HEK293 (cell line): ENCODE data around the gene PTPN9.

ENCODE experiments used
- BCL11A ChIP-seq: fragments of 450-650 bp; formaldehyde crosslinking; IDR thresholded peaks from 2 replicates; pipeline ENCODE4 v1.5.1; 2016; ENCODE audit warnings: low read depth, missing biosample characterization, missing genetic modification characterization
- ZBTB8A ChIP-seq: fragments of 450-650 bp; formaldehyde crosslinking; IDR thresholded peaks from 2 replicates; pipeline ENCODE4 v1.5.1; 2016; ENCODE audit warnings: missing biosample characterization, missing genetic modification characterization
- ZNF292 ChIP-seq: fragments of 450-650 bp; formaldehyde crosslinking; IDR thresholded peaks from 2 replicates; pipeline ENCODE4 v1.5.1; 2016; ENCODE audit warnings: low read depth, missing biosample characterization, missing genetic modification characterization, borderline replicate concordance
- ZNF350 ChIP-seq: fragments of 450-650 bp; formaldehyde crosslinking; IDR thresholded peaks from 2 replicates; pipeline ENCODE4 v1.5.0; 2017; ENCODE audit warnings: missing biosample characterization, mild to moderate bottlenecking, missing genetic modification characterization
- ZNF792 ChIP-seq: fragments of 450-650 bp; formaldehyde crosslinking; IDR thresholded peaks from 2 replicates; pipeline ENCODE4 v1.5.1; 2016; ENCODE audit warnings: missing biosample characterization, missing genetic modification characterization
- TF ChIP-seq, protein P1 (sequence below): fragments of 450-650 bp; formaldehyde crosslinking; IDR thresholded peaks from 2 replicates; pipeline ENCODE4 v1.5.1; 2016; ENCODE audit warnings: missing biosample characterization, missing genetic modification characterization
- TF ChIP-seq, protein P2 (sequence below): fragments of 450-650 bp; formaldehyde crosslinking; IDR thresholded peaks from 2 replicates; pipeline ENCODE4 v1.5.1; 2016; ENCODE audit warnings: missing biosample characterization, missing genetic modification characterization

DNA sequence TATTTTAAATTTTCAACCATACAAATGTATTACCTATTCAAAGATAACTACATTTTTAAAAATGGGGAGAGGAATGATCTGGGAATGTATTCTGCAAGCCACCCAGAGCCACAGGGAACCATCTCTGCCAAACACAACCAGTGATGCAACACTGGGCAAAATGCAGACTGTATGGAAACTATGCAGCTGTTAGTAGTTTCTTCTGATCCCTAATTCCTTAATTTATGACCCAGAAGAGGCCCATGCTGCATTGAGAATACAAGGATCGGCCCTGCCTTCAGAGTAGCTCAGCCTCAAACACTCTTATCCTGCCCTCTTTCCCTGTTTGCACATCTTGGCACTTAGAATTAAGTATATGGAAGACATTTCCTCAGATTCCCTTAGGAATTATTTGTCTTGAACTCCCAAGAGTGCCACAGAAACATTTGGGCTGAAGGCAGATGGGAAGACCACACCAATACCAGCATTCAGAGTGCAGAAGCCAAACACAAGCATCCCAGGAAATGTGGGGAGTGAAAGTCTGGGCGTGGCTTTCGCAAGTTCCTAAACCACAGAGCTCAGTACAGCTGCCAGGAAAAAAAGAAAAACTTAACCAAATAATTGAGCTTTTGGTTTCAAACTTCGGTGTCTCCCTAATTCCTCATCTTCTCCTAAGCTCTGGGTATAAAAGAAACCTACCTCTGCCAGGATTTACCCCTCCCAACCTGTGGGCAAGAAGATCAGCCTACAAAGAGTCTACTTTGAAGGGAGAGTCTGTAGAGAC is 41.1 kb upstream of the PTPN9 start:
- TF ChIP-seq, protein P1, sequence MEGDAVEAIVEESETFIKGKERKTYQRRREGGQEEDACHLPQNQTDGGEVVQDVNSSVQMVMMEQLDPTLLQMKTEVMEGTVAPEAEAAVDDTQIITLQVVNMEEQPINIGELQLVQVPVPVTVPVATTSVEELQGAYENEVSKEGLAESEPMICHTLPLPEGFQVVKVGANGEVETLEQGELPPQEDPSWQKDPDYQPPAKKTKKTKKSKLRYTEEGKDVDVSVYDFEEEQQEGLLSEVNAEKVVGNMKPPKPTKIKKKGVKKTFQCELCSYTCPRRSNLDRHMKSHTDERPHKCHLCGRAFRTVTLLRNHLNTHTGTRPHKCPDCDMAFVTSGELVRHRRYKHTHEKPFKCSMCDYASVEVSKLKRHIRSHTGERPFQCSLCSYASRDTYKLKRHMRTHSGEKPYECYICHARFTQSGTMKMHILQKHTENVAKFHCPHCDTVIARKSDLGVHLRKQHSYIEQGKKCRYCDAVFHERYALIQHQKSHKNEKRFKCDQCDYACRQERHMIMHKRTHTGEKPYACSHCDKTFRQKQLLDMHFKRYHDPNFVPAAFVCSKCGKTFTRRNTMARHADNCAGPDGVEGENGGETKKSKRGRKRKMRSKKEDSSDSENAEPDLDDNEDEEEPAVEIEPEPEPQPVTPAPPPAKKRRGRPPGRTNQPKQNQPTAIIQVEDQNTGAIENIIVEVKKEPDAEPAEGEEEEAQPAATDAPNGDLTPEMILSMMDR = no peak
- no peak for TF ChIP-seq ZBTB8A
- TF ChIP-seq, protein P2, sequence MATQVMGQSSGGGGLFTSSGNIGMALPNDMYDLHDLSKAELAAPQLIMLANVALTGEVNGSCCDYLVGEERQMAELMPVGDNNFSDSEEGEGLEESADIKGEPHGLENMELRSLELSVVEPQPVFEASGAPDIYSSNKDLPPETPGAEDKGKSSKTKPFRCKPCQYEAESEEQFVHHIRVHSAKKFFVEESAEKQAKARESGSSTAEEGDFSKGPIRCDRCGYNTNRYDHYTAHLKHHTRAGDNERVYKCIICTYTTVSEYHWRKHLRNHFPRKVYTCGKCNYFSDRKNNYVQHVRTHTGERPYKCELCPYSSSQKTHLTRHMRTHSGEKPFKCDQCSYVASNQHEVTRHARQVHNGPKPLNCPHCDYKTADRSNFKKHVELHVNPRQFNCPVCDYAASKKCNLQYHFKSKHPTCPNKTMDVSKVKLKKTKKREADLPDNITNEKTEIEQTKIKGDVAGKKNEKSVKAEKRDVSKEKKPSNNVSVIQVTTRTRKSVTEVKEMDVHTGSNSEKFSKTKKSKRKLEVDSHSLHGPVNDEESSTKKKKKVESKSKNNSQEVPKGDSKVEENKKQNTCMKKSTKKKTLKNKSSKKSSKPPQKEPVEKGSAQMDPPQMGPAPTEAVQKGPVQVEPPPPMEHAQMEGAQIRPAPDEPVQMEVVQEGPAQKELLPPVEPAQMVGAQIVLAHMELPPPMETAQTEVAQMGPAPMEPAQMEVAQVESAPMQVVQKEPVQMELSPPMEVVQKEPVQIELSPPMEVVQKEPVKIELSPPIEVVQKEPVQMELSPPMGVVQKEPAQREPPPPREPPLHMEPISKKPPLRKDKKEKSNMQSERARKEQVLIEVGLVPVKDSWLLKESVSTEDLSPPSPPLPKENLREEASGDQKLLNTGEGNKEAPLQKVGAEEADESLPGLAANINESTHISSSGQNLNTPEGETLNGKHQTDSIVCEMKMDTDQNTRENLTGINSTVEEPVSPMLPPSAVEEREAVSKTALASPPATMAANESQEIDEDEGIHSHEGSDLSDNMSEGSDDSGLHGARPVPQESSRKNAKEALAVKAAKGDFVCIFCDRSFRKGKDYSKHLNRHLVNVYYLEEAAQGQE (tag by site-specific recombination) = no peak
- no peak for TF ChIP-seq ZNF792 (tag by site-specific recombination)
- no peak for TF ChIP-seq BCL11A (tag by site-specific recombination)
- TF ChIP-seq ZNF292 = no peak
- TF ChIP-seq ZNF350 (tag by site-specific recombination) = no peak
